ENCODE data around the gene MEAF6. TPM values are rescaled to one million over a fixed set of nuclear protein-coding genes. Genes with fewer than 3 reads are reported as not detected.
A peak's percentile ranks its signal among the peaks of the same experiment; 100 is the strongest.

MEAF6 gene
- total RNA-seq, 2 experiments from 2014 or later: 89.6 to 89.7 TPM

DNA sequence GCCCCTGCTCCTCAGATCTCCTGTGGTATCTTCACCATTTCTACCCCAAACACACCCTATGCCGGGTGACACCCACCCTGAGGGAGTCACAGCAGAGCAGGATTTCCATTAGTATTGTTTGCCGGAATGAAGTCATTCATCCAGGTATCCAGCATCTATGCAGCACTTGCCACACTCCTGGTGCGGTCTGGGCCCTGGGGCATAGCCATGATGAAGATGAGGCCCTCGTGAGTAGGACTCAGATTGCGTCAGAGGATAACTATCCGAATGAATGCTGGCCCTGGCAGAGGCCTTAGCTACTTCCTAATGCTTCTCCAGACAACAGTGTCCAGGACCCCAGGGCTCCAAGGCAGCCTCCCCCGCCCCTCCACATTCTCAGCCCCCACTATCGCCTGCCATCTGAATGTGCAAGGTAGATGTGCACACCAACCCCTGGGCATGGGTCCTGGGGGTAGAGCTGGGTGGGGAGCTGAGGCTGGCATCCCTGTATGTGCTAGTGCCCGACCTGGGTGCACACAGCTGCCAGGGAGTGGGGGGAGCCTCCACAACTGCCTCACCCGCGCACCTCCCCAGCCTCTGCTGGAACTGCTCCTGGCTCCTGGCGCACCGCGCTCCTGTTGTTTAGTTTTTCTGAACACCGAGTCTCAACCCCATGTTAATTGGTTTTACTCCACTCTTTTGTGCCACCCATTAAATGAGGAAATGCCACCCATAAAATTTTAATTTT lies 65.7 kb downstream of the MEAF6 start:
- intact Hi-C loops (cut with micrococcal nuclease): no loop called here
- Mint-ChIP-seq H3K4me1 (ENCODE audit: low read depth) (peaks cover 7% of the 10 kb centered on the region), H3K27ac (no peak overlapping the region), H3K4me3 (no peak overlapping the region), H3K27me3 (peaks cover 9% of the 10 kb centered on the region), H3K36me3 (no peaks in the 10 kb centered on the region), H3K9me3 (no peaks in the 10 kb centered on the region)
- DNase-seq: no peak
- POLR2A ChIA-PET: no interaction called here
- CTCF ChIA-PET: interaction anchor here (2.5 to 2.6 kb wide), 2 partner anchors 15 to 38 kb away, joined by 7 to 25 read pairs; no protein-coding TSS in a partner anchor

- intact Hi-C loops (cut with micrococcal nuclease): no loop called here
- Mint-ChIP-seq H3K27me3 (peaks cover 9% of the 10 kb centered on the region), H3K9me3 (no peaks in the 10 kb centered on the region), H3K4me1 (ENCODE audit: low read depth) (peaks cover 7% of the 10 kb centered on the region), H3K4me3 (no peak overlapping the region), H3K36me3 (no peaks in the 10 kb centered on the region), H3K27ac (no peak overlapping the region)
- CTCF ChIA-PET: no interaction called here
- POLR2A ChIA-PET: no interaction called here
- DNase-seq: no peak
These were observed 66.4 kb downstream of the MEAF6 start for GRCh38 chr1:37448185-37448584.

GRCh38 chr1:37446874-37447273 lies 67.7 kb downstream of the MEAF6 start:
- intact Hi-C loops (cut with micrococcal nuclease): no loop called here
- H3K27ac Mint-ChIP-seq: no peak overlapping the region
- no peak overlapping the region for H3K4me3 Mint-ChIP-seq
- ChIA-PET POLR2A (no interaction called here), CTCF (interaction anchor here (0.8 to 1.3 kb wide), 4 partner anchors 8 to 235 kb away, joined by 3 to 4 read pairs (median 3); no protein-coding TSS in a partner anchor)
- no peaks in the 10 kb centered on the region for H3K9me3 Mint-ChIP-seq
- no peaks in the 10 kb centered on the region for H3K36me3 Mint-ChIP-seq
- no peak for DNase-seq
- peaks cover 7% of the 10 kb centered on the region for H3K4me1 Mint-ChIP-seq (ENCODE audit: low read depth)
- peaks cover 11% of the 10 kb centered on the region for H3K27me3 Mint-ChIP-seq

GRCh38 chr1:37442644-37443043 lies 71.9 kb downstream of the MEAF6 start:
- Mint-ChIP-seq H3K4me1 (ENCODE audit: low read depth) (no peaks in the 10 kb centered on the region), H3K27me3 (peaks cover 11% of the 10 kb centered on the region), H3K4me3 (no peak overlapping the region), H3K36me3 (no peaks in the 10 kb centered on the region), H3K9me3 (no peaks in the 10 kb centered on the region), H3K27ac (no peak overlapping the region)
- intact Hi-C loops (cut with micrococcal nuclease): no loop called here
- DNase-seq: no peak
- CTCF ChIA-PET: interaction anchor here (1.8 kb wide), 1 partner anchor 8 kb away, joined by 7 read pairs; no protein-coding TSS in a partner anchor
- POLR2A ChIA-PET: no interaction called here

Small RNAs within 50 kb of the gene (microRNA-seq; reads per million reads assigned to microRNA genes)
- not detected for gene MIR5581 (ENCODE audit: borderline microRNAs expressed, borderline number of aligned reads, borderline replicate concordance)
- gene MIR6732 (ENCODE audit: borderline microRNAs expressed, borderline number of aligned reads, borderline replicate concordance): 3.9 reads per million, percentile 5 among the genes with 10 or more reads in this experiment

Other genes with a start within 250 kb of the MEAF6 start
- 10 to 100 TPM; 39.0 to 40.8 TPM for gene ZC3H12A, start 40.2 kb downstream of the MEAF6 start, total RNA-seq
- 10 to 100 TPM; 18.1 to 19.0 TPM for gene SNIP1, start 39.5 kb upstream of the MEAF6 start, total RNA-seq
- under 1 TPM in 1 of 2 experiments, not detected in 1; 0.29 TPM for gene DNALI1, start 42.2 kb upstream of the MEAF6 start, total RNA-seq
- 10 to 100 TPM; 70.7 to 71.2 TPM for gene GNL2, start 81.2 kb upstream of the MEAF6 start, total RNA-seq
- gene RSPO1, start 120.1 kb upstream of the MEAF6 start, total RNA-seq: not detected
- 10 to 100 TPM; 55.0 to 56.0 TPM for gene CDCA8, start 177.8 kb upstream of the MEAF6 start, total RNA-seq

All from activated CD4-positive, alpha-beta memory T cell treated with anti-CD3 and anti-CD28 coated beads for 36 hours (primary cell).